Neural crest cell (in vitro differentiated cells): Measurements from ENCODE around the gene CCM2L. TPM values are rescaled to one million over a fixed set of nuclear protein-coding genes. Genes with fewer than 3 reads are reported as not detected.
A peak's percentile ranks its signal among the peaks of the same experiment; 100 is the strongest.

ENCODE experiments used
- DNase-seq: peaks from one replicate; pipeline ENCODE4 v3.0.0; 2021; ENCODE audit warnings: low read depth, mixed read lengths, low spot score
- H3K27ac Mint-ChIP-seq: one replicate; pipeline ENCODE4 v1.8.0; 2021; ENCODE audit warnings: mild to moderate bottlenecking, mixed read lengths; ENCODE audit not compliant: unreplicated experiment
- H3K27me3 Mint-ChIP-seq: 2 replicates; pipeline ENCODE4 v1.8.0; 2021; ENCODE audit warnings: low read depth, mild to moderate bottlenecking, mixed read lengths
- H3K36me3 Mint-ChIP-seq: 2 replicates; pipeline ENCODE4 v1.8.0; 2021; ENCODE audit warnings: low read depth, mild to moderate bottlenecking, mixed read lengths
- H3K4me1 Mint-ChIP-seq: 2 replicates; pipeline ENCODE4 v1.8.0; 2021; ENCODE audit warnings: mixed read lengths
- H3K4me3 Mint-ChIP-seq: one replicate; pipeline ENCODE4 v1.8.0; 2021; ENCODE audit warnings: mild to moderate bottlenecking, mixed read lengths
- H3K9me3 Mint-ChIP-seq: 2 replicates; pipeline ENCODE4 v1.8.0; 2021; ENCODE audit warnings: mixed read lengths
- total RNA-seq: library from RNA; stranded (reverse); gene quantifications from 2 replicates; pipeline ENCODE4 v1.2.1, GENCODE V29; 2021
- TF ChIP-seq, protein P1 (sequence below): fragments of 200-600 bp; sonication (generic); conservative IDR thresholded peaks from 2 replicates; pipeline ENCODE4 v1.5.0; 2021; ENCODE audit warnings: antibody characterized with exemption, mild to moderate bottlenecking

The CCM2L gene
- total RNA-seq, 1 donor from 2014 or later, result 0.26 TPM

DNA sequence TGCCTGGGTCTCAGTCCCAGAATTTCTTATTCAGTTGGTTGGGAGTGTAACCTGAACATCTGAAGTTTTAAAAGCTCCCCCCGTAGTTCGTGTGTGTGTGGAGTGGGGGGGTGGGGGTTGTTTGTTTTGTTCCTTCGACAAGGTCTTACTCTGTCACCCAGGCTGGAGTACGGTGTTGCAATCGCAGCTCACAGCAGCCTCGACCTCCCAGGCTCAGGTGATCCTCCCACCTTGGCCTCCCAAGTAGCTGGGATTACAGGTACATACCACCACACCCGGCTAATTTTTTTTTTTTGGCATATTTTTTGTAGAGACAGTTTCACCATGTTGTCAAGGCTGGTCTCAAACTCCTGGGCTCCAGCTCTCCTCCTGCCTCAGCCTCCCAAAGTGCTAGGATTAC, 3.1 kb downstream of the CCM2L start:
- TF ChIP-seq, protein P1, sequence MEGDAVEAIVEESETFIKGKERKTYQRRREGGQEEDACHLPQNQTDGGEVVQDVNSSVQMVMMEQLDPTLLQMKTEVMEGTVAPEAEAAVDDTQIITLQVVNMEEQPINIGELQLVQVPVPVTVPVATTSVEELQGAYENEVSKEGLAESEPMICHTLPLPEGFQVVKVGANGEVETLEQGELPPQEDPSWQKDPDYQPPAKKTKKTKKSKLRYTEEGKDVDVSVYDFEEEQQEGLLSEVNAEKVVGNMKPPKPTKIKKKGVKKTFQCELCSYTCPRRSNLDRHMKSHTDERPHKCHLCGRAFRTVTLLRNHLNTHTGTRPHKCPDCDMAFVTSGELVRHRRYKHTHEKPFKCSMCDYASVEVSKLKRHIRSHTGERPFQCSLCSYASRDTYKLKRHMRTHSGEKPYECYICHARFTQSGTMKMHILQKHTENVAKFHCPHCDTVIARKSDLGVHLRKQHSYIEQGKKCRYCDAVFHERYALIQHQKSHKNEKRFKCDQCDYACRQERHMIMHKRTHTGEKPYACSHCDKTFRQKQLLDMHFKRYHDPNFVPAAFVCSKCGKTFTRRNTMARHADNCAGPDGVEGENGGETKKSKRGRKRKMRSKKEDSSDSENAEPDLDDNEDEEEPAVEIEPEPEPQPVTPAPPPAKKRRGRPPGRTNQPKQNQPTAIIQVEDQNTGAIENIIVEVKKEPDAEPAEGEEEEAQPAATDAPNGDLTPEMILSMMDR, result no peak
- no peak overlapping the region for H3K27ac Mint-ChIP-seq
- H3K27me3 Mint-ChIP-seq, result peaks cover 61% of the 10 kb centered on the region
- H3K4me1 Mint-ChIP-seq, result no peaks in the 10 kb centered on the region
- no peaks in the 10 kb centered on the region for H3K9me3 Mint-ChIP-seq
- no peak overlapping the region for H3K4me3 Mint-ChIP-seq
- no peak for DNase-seq
- no peaks in the 10 kb centered on the region for H3K36me3 Mint-ChIP-seq

DNA sequence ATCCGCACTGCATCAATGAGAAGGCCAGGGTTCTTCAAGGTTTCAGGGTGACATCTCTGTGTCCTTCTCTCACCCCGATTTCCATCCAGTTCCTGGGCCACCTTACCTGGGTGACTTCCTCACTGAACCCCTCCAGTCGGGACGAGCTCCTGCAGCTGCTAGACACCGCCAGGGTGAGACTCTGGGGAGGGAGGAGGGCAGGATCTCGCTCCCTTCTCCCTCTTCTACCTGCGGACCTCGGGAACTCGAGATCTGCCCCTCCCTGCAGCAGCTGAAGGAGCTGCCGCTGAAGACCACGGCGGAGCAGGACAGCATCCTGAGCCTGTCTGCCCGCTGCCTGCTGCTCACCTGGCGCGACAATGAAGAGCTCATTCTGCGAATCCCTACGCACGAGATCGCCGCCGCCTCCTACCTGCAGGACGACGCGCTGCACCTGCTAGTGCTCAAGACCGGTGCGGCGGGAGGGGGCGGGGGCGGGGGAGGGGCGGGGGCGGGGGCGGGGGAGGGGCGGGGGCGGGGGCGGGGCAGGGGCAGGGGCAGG, 7.5 kb downstream of the CCM2L start:
- Mint-ChIP-seq H3K36me3 (no peaks in the 10 kb centered on the region), H3K9me3 (no peaks in the 10 kb centered on the region), H3K27ac (no peak overlapping the region), H3K4me1 (peaks cover 9% of the 10 kb centered on the region), H3K27me3 (peaks cover 82% of the 10 kb centered on the region), H3K4me3 (peak overlapping the region; percentile 61)
- TF ChIP-seq, protein P1, result peak; percentile 58
- DNase-seq, result no peak

DNA sequence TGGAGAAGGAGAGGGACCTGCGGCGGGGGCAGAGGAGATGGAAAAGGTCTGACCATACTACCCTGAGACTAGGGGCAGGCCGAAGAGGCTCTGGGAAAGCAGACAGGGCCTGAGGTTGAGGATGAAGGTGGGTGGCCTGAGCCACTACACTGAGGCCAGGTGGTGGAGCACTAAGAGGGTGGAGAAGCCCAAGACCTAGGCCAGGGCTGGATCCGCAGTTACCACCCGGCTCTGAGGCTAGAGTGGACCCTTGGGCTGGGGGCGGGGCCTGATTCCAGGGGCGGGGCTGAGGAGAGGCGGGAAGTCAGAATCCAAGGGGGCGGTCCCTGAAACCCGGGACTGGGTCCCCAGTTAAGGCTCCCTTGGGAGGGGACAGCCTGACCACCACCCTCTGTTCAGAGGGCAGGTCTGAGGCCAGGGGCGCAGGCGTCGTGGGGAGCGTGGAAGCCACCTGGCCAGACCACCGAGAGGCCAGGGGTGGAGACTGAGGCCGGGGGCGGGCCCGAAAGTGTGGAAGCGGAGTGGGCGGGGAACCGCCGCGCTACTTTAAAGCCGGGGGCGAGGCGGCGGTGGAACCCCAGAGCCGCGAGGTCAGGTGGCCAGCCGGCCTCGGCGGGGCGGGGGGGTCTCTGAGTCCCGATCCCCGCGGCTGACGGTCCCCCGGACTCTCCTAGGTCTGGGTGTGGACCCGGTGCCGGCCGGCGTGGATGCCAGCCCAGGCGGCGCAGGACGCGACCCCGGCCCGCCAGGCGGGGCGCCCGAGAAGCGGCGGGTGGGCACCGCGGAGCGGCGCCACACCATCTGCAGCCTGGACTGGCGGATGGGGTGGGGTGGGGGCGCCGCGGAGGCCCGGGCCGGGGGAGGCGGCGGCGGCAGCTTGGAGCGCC, 8.3 kb downstream of the CCM2L start:
- peak; percentile 78 for DNase-seq
- no peaks in the 10 kb centered on the region for H3K36me3 Mint-ChIP-seq
- H3K27me3 Mint-ChIP-seq, result peaks cover 87% of the 10 kb centered on the region
- H3K4me3 Mint-ChIP-seq, result peak overlapping the region; percentile 89
- H3K9me3 Mint-ChIP-seq, result no peaks in the 10 kb centered on the region
- H3K27ac Mint-ChIP-seq, result no peak overlapping the region
- TF ChIP-seq, protein P1, result peak; percentile 37
- peaks cover 9% of the 10 kb centered on the region for H3K4me1 Mint-ChIP-seq

DNA sequence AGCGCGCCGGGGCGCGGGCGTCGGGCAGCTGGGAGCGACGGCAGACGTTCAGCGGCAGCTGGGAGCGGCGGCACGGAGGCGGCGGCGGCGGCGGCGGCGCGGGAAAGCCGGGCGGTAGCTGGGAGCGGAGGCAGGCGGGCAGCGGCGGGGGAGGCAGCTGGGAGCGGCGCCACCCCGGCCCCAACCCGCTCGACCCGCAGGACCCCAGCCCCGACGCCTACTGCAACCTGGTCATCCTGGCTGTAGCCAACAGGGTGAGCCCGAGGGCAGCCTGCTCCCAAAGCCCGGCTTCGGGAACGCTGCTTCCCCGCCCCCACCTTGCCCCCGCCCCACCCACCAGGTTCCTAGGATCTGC, 8.9 kb downstream of the CCM2L start:
- Mint-ChIP-seq H3K27ac (no peak overlapping the region), H3K27me3 (peaks cover 93% of the 10 kb centered on the region), H3K36me3 (no peaks in the 10 kb centered on the region), H3K4me1 (peaks cover 9% of the 10 kb centered on the region), H3K4me3 (peak overlapping the region; percentile 86), H3K9me3 (no peaks in the 10 kb centered on the region)
- TF ChIP-seq, protein P1, result peak; percentile 17
- DNase-seq, result peak; percentile 48

DNA sequence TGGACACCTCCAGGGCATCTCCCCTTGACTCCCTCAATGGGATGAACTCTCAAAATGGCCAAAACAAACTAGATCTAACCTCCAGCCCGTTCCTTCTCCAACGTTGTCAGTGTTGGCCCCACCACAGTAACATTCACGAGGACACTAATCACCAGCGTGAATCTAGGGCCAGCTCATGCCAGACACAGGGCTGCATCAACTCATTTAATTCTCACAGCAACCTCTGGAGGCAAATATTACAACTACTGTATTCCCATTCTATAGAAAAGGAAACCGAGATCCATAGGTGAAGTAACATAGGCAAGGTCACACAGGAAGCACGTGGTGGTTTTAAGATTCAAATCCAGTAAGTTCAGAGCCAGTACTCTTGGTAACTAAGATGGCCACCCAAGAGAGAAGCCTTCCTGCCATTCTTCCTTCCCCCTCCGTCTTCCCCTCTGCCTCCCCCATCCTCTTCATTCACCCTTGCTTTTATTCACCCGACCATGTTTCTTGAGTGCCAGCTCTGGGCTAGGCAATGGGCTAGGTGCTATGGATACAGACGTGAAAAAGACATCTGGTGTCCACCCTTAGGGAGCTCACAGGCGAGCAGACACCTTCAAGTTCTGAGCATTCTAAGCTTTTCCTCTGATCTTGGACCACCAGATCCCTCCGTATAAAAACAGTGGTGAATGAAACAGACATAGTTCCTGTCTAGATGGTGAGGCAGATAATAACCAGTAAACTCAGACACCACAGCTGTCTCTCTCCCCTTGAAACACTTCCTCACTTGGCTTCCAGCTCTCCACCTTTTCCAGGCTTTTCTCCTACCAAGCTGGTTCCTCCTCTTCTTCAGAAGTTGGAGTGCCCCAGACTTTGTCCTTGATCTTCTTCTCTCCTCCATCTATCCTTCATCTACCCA, 9.6 kb downstream of the CCM2L start:
- no peak overlapping the region for H3K27ac Mint-ChIP-seq
- TF ChIP-seq, protein P1, result peak; percentile 12
- peaks cover 9% of the 10 kb centered on the region for H3K4me1 Mint-ChIP-seq
- peak overlapping the region; percentile 86 for H3K4me3 Mint-ChIP-seq
- no peaks in the 10 kb centered on the region for H3K36me3 Mint-ChIP-seq
- DNase-seq, result no peak
- no peaks in the 10 kb centered on the region for H3K9me3 Mint-ChIP-seq
- H3K27me3 Mint-ChIP-seq, result peaks cover 93% of the 10 kb centered on the region
